GM19452 (cell line): ENCODE measurements around the gene LRP2BP.
A peak's percentile ranks its signal among the peaks of the same experiment; 100 is the strongest.

Source experiments
- ATAC-seq: cut with Tn5 transposase; IDR thresholded peaks from one replicate; pipeline ENCODE4 v1.9.1; 2021; ENCODE audit not compliant: unreplicated experiment

Gene LRP2BP

GRCh38 chr4:185395238-185395955, at the start of gene LRP2BP:
TSS of gene LRP2BP (minus strand) at chr4:185395924. CDS start at chr4:185378186, 17,738 bp downstream.
- no peak for ATAC-seq

- no peak for ATAC-seq
Observed at GRCh38 chr4:185445209-185445608, 49.5 kb upstream of the LRP2BP start.

- no peak for ATAC-seq
Observed at GRCh38 chr4:185441479-185441878, 45.8 kb upstream of the LRP2BP start.

GRCh38 chr4:185437809-185438208, 42.1 kb upstream of the LRP2BP start:
- no peak for ATAC-seq

- ATAC-seq, result no peak
Observed at GRCh38 chr4:185435466-185435865, 39.7 kb upstream of the LRP2BP start.

DNA sequence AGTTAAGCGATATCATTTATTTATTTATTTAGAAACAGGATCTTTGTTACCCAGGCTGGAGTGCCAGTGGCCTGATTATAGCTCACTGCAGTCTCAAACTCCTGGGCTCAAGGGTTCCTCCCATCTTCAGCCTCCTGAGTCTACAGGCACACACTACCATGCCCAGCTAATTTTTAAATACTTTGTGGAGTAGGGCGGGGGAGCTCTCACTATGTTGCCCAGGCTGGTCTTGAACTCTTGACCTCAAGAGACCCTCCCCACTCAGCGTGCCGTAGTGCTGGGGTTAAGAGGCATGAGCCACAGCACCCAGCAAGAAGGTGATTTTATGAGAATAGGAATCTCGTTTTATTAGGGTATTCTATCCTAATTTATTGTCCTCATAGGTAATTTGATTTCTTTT, 33.9 kb upstream of the LRP2BP start:
- ATAC-seq, result no peak

- ATAC-seq, result no peak
Observed at GRCh38 chr4:185426960-185427688, 31.4 kb upstream of the LRP2BP start.

GRCh38 chr4:185425647-185426352, 30.1 kb upstream of the LRP2BP start, which contains the start of gene UFSP2:
TSS of gene UFSP2 (minus strand) at chr4:185425964. CDS start at chr4:185425868, 96 bp downstream.
- peak; percentile 95 for ATAC-seq

GRCh38 chr4:185424905-185425646, 29.4 kb upstream of the LRP2BP start:
- ATAC-seq, result peak; percentile 0

- ATAC-seq, result no peak
Observed at GRCh38 chr4:185421366-185422124, 25.8 kb upstream of the LRP2BP start.

DNA sequence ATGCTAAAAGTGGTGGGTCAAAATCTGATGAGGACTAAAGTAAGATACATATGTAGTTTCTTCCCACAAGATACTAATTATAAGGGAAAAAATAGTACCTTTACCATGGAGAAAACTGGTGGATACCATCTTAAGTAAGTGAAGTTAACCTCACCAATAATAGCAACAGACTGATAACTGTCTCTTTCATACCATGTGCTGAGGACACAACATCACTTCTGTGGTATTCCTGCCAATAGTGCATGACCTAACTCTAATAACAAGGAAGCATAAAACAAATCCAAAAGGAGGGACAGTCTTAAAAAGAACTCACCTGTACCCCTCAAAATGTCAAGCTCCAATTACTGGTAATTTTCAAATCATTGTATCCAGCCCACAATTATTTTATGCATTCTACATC, 21.2 kb upstream of the LRP2BP start:
- no peak for ATAC-seq

- no peak for ATAC-seq
Observed at GRCh38 chr4:185412412-185412811, 16.7 kb upstream of the LRP2BP start.

GRCh38 chr4:185411849-185412248, 16.1 kb upstream of the LRP2BP start:
- no peak for ATAC-seq

- no peak for ATAC-seq
Observed at GRCh38 chr4:185408432-185408831, 12.7 kb upstream of the LRP2BP start.

DNA sequence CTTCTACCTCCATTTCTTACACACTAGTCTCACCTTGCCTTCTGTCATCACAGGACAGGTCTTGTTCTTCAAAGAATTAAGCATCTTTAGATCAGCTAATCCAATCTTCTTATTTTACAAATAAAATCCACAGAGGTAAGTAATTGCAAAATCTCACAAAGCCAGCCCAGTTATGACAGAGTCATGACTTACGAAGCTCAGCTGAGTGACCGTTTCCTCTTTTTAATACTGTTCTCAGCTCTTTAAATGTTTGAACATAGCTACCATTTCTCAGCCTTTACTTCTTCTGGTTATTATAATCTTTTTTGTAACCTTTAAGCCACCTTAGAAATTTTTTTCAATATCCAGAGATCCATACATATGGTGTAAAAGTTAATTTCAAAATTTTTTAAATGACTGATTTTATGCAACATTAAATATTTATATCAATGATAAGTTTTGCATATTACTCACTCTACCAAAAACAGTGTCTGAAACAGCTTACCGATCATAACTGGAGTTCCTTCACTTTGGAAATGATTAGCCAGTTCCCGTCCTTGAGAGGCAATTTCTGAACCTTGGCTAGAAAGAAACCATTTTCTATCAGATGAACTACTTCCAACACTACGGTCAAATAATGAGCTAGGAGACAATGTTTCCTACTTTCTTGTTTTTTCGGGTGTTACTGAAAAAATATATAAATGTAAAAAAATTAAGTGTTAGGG, 9.7 kb upstream of the LRP2BP start:
- ATAC-seq, result peak; percentile 77

DNA sequence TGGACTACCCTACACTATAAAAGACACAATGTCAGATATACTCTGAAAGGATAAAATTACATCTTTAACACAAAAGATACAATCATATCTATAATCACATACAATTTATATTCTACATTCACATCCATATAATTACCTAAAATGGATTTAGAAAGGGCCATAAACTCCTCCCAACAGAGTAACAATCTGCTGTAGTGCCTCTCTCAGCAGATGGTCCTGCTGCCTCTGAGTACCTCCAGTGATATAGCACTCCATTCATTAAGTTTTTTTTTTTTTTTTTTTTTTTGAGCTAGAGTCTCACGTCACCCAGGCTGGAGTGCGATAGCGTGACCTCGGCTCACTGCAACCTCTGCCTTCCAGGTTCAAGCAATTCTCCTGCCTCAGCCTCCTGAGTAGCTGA, 8.3 kb upstream of the LRP2BP start:
- no peak for ATAC-seq

DNA sequence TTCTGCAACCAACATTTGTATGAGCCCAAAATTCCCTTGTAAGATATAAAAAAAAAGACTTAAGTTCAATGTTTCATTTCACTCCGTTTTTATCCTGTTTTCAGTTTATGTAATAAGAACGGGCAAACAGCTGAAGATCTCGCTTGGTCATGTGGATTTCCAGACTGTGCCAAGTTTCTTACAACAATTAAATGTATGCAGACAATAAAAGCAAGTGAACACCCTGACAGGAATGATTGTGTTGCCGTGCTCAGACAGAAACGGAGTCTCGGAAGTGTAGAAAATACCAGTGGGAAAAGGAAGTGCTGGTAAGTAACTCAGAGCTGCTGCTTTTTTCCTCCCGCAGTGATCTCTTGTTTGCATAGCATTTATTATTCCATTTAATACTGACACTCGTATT, 3.7 kb upstream of the LRP2BP start:
- no peak for ATAC-seq

- no peak for ATAC-seq
Observed at GRCh38 chr4:185398618-185399017, 2.9 kb upstream of the LRP2BP start.

GRCh38 chr4:185396724-185397385, 1.1 kb upstream of the LRP2BP start, which contains the start of gene ANKRD37:
TSS of gene ANKRD37 (plus strand) at chr4:185396841. CDS start at chr4:185396924, 83 bp downstream.
- peak; percentile 3 for ATAC-seq
